CD4-positive, alpha-beta T cell treated with Interferon gamma for 1 hour (primary cell): ENCODE measurements around the gene MUC21.
"Not testable (repeated sequence)": the region's sequence is repeated elsewhere in the genome, so short reads cannot be mapped to it uniquely, and the experiment has no call there.

Source experiments
- DNase-seq: peaks from one replicate; pipeline ENCODE4 v3.0.0-alpha.2; 2020

Gene MUC21

DNA sequence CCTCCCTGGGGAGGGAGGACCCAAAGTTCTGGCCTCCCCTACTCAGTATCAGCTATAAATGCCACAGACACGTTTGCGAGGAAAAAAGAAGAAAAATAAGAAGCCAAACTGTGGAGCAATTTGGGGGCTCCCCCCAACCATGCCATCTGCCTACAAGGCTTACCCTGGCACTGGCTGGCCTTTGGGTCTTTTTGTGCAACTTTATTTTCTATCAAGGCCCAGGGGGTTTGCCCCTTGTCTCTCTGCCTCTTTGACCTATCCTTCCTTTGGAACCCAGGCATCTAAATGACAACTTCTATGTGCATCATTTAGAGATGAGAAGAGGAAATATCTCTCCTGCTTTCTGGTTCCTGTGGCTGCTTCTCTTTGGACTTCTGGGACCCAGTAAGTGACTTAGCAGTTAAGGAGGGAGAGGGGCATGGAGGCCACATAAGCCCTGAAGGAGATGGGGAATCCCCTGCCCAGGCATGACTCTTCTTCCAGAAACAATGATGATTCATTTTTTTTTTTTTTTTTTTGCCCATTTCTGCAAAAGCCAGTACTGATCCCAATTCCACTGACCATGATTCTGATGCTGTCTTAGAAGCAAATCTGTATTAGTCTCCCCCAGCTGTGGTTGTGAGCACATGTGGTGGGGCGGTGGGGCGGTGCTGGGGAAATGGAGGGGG is 27.0 kb downstream of the MUC21 start, which contains the start of gene MUC22:
Gene MUC22 (plus strand): TSS at position 82 of the 668 bp plus-strand sequence. CDS start 233 bp downstream, at position 315.
- no peak for DNase-seq

DNA sequence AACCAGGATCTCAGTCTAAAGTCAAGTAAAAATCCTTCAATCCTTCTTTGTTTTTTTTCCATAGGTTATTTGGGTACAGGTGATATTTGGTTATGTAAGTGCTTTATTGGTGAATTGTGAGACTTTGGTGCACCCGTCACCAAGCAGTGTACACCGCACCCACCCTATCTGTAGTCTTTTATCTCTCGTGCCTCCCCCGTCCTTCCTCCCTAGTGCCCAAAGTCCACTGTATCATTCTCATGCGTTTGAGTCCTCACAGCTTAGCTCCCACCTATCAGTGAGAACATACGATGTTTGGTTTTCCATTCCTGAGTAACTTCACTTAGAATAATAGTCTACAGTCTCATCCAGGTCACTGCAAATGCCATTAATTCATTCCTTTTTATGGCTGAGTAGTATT is 27.6 kb downstream of the MUC21 start:
- DNase-seq = no peak

DNA sequence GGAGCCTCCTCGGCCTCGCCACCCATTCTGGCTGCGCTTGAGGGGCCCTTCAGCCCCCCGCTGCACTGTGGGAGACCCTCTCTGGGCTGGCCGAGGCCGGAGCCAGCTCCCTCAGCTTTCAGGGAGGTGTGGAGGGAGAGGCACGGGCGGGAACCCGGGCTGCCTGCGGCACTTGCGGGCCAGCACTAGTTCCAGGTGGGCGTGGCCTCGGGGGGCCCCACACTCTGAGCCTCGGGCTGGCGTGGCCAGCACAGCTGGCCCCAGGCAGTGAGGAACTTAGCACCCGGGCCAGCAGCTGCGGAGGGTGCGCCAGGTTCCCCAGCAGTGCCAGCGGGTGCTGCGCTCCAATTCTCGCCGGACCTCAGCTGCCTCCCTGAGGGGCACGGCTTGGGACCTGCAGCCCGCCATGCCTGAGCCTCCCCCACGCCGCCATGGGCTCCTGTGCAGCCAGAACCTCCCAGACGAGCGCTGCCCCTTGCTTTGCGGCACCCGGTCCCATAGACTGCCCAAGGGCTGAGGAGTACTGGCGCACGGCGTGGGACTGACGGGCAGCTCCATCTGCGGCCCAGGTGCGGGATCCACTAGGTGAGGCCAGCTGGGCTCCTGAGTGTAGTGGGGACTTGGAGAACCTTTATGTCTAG is 33.3 kb downstream of the MUC21 start:
- no peak for DNase-seq

DNA sequence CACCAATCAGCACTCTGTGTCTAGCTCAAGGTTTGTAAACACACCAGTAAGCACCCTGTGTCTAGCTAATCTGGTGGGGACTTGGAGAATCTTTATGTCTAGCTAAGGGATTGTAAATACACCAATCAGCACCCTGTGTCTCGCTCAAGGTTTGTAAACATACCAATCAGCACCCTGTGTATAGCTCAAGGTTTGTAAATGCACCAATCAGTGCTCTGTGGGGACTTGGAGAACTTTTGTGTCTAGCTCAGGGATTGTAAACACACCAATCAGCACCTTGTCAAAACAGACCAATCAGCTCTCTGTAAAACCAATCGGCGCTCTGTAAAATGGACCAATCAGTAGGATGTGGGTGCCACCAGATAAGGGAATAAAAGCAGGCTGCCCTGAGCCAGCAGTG is 33.9 kb downstream of the MUC21 start:
- DNase-seq = not testable (repeated sequence)

DNA sequence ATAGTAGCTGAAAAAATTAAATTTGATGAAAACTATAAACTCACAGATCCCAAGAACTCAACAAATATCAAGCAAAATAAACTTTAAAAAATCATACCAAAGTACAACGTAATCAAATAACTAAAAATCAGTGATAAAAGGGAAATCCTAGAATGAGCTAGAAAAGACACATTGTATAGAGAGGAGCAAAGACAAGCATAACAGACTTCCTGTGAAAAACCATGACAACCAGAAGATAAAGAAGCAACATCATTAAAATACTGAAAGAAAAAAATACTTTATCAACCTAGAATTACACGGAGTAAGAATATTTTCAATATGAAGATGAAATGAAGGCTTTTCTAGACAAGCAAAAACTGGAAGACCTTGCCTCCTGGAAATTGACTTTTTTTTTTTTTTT is 36.5 kb downstream of the MUC21 start:
- DNase-seq = no peak

DNA sequence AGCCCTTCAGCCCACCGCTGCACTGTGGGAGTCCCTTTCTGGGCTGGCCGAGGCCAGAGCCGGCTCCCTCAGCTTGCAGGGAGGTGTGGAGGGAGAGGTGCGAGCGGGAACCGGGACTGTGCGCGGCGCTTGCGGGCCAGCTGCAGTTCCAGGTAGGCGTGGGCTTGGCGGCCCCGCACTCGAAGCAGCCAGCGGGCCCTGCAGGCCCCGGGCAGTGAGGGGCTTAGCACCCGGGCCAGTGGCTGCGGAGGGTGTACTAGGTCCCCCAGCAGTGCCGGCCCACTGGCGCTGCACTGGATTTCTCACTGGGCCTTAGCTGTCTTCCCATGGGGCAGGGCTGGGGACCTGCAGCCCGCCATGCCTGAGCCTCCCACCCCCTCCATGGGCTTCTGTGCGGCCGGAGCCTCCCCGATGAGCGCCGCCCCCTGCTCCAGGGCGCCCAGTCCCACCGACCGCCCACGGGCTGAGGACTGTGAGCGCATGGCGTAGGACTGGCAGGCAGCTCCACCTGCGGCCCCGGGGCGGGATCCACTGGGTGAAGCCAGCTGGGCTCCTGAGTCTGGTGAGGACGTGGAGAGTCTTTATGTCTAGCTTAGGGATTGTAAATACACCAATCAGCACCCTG is 37.2 kb downstream of the MUC21 start:
- DNase-seq = not testable (repeated sequence)

DNA sequence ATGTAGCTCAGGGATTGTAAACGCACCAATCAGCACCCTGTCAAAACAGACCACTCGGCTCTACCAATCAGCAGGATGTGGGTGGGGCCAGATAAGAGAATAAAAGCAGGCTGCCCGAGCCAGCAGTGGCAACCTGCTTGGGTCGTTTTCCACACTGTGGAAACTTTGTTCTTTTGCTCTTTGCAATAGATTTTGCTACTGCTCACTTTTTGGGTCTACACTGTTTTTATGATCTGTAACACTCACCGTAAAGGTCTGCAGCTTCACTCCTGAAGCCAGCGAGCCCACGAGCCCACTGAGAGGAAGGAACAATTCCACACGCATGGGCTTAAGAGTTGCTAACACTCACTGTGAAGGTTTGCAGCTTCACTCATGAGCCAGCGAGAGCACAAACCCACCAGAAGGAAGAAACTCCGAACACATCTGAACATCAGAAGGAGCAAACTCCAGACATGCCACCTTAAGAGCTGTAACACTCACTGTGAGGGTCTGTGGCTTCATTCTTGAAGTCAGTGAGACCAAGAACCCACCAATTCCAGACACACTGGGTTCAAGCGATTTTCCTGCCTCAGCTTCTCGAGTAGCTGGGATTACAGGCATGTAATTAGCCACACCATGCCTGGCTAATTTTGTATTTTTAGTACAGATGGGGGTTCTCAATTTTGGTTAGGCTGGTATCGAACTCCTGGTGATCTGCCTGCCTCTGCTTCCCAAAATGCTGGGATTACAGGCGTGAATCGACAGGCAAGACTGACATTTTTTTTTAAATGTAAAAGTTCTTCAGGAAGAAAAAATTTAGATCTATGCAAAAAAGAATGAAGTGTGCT is 38.4 kb downstream of the MUC21 start:
- not testable (repeated sequence) for DNase-seq

DNA sequence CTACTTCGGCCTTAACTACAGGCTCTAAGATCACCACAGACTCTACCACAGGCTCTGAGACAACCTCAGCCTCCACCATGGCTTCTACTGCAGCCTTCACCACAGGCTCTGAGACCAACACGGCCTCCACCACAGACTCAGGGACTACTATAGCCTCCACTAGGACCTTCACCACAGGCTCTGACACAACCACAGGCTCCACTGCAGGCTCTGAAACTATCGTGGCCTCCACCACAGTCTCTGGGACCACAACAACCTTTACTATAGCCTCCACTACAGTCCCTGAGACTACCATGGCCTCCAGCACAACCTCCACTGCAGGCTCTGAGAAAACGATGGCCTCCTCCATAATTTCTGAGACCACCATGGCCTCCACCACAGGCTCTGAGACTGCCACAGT is 42.1 kb downstream of the MUC21 start:
- DNase-seq = no peak

DNA sequence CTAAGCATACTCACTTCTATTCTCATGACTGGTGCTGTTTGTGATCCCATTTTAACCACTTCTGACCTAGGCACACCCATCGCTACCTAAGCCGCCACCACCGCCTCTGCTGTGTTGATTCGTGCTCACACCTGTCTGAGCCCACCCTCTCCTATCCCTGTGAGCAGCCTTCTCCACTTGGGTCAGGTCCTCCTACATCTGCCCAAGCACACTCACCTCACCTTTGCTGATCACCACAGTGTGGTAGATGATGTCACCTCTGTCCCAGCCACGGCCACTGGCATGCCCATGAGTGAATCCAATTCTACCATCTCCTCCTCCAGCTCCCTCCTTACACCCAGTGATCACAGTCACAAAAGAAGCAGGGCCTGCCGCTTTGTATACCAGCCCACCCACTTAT is 47.6 kb downstream of the MUC21 start:
- DNase-seq = no peak

DNA sequence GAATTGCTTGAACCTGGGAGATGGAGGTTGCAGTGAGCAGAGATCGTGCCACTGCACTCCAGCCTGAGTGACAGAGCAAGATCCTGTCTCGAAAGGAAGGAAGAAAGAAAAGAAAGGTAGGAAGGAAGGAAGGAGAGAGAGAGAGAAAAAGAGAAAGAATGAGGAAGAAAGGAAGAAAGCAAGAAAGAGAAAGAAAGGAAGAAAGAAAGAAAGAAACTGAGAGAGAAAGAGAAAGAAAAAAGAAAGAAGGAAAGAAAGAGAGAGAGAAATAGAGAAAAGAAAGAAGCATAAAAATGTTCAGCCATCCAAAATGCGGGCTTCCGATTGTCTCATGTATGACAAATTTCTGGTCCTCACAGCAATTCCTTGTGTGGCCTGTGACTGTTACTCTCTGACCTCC is 49.6 kb downstream of the MUC21 start:
- DNase-seq = no peak

DNA sequence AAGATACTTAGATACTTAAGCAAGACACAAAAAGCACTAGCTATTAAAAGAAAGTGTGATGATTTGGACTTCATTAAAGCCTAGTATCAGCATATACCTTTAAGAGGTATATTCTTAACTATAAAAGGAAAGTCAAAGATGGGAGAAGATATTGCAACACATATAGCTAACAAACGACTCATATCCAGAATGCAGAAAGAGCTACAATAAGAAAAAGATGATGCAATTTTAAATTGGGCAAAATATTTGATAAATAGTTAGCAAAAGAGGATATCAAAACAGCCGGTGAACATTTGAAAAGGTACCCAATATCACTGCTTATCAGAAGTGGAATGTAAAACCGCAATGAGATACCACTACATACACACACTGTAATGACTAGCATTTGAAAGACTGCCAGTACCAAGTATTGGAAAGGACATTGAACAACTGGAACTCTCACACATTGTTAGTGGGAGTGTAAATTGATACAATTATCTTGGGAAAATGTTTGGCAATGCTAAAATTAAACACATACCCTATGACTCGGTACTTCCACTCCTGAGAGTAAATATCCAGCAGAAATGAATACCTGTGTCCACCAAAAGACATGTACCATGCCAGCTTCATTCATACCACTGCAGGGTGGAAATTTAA is 52.5 kb downstream of the MUC21 start:
- DNase-seq = no peak

DNA sequence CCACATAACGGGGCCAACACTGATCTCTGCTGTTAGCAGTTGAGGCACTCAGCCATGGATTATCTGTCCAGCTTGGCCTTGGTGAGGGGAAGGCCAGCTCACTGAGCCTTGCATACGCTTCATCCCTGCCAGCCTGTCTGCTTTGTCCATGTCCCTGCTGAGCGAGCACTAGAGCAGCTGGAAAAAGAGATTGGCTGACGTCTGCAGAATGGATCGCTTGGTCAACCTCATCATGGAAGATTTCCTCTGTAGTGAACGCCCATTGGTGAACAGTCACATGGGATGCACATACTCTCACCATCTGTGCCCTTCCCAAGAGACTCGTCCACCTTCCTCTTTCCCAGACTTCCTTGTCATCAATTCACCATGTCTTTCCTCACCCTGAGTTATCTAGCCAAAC is 53.7 kb downstream of the MUC21 start:
- no peak for DNase-seq

DNA sequence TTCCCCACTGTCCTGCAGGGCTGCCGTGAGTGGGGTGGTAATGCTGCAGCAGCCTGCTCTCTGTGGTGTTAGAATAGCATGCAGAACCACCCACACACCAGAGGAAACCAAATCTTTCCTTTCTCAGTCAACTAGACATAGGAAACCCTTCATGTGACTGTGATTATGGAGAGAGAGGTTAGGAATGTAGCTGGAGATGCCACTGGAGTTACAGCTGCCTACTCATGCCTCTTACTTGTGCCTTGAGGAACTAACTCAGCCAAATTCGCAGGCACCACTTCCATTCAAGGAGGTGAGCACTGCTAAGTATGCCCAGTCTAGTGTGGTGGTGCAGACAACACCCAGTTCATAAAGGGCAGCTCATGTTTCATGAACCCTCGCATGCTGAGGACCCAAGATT is 54.2 kb downstream of the MUC21 start:
- DNase-seq = no peak

DNA sequence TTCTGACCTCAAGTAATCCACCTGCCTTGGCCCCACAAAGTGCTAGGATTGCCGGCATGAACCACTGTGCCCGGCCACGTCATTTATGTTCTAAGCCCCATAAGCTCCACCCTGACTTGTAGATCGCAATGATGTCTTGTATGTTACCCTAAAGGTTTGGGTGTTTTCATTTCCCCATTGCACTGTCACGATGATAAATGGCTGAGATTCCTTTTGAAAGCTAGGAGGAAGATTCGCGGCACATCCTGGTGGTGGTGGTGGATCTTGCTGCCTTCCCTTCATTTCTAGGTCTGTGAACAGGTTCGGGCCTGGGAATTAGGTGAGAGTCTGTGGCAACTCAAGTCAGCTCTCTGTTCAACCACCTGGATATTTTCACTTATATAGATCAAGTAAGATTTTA is 55.0 kb downstream of the MUC21 start:
- no peak for DNase-seq
